ENCODE data around the gene GNG12.

DNA sequence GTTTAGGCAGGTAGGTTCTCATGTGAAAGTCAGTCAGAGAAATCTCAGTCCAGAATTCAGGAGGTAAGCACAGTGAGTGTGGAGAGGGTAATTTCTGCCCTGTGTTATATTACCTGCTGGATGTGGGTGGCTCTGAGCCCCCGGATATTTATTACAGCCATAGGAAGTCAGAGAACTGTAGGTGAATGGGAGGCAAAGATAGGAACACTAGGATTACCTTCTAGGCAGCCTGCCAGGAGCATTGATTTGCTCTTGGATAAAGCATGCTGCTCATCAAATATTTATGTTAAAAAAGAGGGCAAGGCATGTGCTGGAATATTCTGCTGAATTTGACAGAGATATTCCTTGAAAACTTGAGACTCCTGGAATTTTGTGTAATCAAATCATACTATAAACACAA, 8.5 kb downstream of the GNG12 start:
- TF ChIP-seq POLR2A (IDR thresholded peaks at IDR 0.05; ENCODE audit: low read length), result no peak
- no peak for TF ChIP-seq GATA1 (IDR thresholded peaks at IDR 0.05; ENCODE audit: low read depth, low read length)

Measured in erythroblast (primary cell).